AG08395 (cell line): ENCODE data around the gene STRIT1.
"Not testable (repeated sequence)": the region's sequence is repeated elsewhere in the genome, so short reads cannot be mapped to it uniquely, and the experiment has no call there.

ENCODE experiments used
- DNase-seq: peaks from one replicate; pipeline ENCODE4 v3.0.0; 2012; ENCODE audit warnings: mixed read lengths, low spot score

STRIT1 gene

DNA sequence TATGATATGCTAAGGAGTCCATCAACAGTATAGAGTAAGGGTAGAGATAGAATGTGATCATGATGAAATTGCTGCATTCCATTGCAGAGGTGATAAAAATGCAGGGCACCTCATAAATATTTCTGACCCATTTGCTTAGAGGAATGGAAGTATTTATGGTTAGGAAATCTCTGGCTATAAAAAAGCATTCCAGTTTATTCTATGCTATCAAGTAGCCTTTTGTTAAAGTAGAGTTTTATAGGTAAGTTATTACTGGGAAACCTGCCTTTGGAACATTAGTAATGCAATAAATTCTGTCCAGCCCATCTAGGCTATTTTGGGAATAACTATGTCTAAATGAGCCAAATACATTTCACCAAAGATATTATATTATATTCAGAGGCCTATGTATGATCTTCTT is 19.8 kb upstream of the STRIT1 start:
- no peak for DNase-seq

DNA sequence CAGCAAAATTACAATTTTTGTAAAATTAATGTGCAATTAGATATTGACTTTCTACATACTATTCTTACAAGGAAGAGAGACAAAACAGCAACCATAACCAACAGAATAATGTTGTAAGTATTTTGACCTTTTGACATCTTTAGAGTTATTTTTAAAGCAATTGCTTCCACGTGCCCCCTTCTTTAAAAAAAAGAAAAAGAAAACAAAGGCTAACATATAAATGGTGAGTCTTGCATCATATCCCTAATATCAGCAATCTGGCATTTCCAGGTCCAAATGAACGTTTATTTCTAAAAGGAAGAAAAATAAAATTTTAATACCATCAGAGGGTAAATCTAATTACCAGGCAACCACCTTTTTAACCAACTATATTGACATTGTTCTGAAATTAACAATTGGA is 19.3 kb upstream of the STRIT1 start:
- no peak for DNase-seq

DNA sequence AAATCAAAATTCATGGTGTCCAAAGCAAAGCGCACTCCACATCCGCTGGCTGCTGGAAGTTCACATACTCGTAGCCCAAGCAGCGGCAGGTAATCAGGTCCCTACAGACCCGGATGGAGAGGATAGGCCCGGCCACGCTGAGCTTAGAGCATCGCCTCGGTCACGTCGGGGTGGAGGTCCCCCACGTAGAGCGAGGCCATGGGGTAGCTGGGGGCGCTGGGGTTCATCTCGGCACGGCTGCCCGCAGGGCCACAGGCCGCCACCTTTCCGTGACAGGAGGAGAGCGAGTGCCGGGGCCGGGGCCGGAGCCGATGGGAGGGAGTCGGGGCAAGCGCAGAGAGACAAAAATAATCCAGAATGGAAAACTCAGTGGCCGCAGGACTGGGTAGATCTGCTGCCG is 16.1 kb upstream of the STRIT1 start:
- no peak for DNase-seq

DNA sequence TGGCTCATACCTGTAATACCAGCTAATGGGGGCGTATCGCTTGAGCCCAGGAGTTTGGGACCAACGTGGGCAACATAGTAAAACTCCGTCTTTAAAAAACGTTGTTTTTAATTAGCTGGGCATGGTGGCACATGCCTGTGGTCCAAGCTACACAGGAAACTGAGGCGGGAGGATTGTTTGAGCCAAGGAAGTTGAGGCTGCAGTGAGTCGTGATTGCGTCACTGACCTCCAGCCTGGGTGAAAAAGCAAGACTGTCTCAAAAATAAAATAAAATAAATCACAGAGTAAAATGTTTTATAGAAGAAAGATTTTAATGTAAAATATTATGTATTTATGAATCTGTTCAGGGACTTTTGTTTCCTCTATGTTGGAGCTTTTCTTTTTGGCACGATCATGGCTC is 15.3 kb upstream of the STRIT1 start:
- no peak for DNase-seq

DNA sequence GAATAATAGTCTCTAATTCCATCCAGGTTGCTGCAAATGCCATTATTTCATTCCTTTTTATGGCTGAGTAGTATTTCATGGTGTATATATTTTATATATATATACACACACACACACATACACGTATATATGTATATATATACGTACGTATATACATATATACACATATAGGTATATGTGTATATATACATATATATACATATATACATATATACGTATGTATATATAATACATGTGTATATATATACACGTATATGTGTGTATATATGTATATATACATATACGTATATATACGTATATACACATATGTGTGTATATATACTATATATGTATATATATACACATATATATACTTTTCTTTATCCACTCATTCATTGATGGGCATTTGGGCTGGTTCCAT is 13.7 kb upstream of the STRIT1 start:
- DNase-seq = no peak

DNA sequence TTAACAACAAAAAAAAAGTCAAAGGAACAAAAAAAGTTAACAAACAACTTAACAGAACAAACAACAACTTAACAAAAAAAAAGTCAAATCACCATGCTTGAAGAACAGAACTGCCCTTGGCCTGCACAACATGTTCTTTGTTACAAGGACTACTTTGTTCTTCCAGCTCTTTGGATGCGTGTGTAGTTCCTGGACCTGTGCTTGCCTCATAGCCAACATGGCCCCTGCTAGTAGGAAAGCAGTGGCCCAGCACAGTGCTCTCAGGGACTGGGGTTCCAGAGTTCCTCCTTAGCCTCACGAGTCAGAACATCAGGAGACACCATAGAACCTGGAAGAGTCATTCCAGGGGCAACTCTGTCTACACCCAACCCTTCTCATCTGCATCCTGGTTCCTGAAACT is 10.9 kb upstream of the STRIT1 start:
- no peak for DNase-seq

DNA sequence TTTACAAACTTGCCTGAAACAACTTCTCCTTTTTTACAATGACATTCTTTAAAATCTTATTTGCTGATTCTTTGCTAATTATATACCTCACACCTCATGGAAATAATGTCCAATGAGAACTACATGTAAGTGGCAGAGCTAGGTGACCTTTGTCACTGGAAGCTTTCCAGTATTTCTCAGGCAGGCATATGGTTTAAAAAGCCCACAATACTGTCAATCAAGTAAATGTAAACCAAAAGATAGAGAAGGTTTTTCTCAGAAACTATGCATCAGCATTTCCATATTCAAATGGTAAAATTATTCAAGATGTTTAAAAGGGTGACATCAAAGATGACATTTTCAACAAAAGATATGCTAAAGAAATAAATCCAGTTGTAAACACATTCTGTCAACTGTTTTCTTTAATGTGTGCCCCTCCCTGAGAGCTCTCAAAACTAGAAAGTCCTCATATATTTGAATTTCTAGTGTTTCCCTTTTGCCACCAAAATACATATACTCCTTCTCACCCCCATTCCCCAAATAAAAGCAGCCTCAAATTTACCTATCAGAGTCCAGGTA is 10.1 kb upstream of the STRIT1 start:
- no peak for DNase-seq

DNA sequence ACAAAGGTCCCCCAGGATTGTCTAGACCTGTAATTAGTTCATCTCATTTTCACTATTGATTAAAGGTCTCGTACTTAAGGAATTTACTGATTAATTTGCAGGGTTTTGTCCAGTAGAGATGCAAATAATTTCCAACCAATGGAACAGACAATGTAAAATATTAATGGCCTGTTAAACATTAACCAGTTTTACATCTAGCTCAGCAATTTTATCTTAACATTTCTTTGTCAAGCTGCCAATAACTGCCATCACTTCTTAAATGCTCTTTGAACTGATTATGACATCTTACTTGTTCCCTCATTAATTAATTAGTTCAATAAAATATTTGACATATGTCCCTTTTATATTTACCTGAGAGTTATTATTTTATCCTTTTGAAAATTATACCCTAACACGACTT is 9.4 kb upstream of the STRIT1 start:
- DNase-seq = no peak

DNA sequence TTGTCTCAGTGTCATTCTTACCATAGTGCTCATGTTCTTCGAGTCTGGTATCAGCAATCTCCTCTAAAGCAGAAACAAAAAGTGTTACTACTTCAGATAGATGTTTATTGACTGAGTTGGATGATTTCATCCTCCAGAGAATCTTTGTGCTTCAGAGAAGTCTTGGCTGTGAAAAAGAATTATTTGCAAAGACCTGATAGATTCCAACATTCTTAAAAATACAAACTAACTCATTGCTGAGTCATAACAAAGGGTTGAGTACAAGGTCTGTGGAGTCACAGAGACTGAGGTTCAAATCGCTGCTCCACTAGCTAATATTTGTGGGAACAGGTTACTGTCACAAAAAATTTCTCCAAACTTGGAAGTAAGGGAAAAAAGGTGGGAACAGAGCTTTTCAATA is 9.0 kb upstream of the STRIT1 start:
- peak; percentile 42 for DNase-seq

DNA sequence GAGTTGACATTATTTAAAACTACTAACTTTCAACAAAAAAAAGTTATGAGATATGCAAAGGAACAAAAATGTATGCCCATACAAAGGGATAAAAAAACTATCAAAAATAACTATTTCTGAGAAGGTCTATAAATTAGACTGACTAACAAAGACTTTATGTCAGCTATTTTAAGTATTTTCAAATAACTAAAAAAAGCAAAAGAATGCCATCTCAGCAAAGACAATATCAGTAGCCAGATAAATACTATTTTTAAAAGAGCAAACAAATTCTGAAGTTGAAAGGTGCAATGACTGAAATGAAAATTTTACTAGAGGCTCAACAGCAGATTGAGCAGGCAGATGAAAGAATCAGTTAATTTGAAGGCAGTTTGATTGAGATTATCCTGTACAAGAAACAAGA is 3.6 kb upstream of the STRIT1 start:
- no peak for DNase-seq

DNA sequence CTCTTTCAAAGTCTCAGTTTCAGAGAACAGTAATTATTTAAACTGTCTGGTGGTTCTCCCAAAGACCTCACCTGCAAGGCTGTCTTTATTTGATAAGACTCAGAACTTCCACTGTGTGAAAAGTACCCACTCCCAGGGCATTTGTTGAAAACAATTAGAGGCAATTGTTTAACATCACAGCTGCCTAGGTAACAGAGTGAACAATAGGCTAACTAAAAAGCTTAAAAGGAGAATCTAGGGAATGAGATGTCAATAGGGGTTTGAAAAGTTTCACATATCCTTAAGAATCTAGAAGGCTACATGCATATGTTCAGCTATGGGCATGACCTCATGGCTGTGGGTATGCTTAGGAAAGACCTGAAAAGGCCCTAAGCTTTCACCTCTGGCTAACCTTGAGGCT is 2.9 kb upstream of the STRIT1 start:
- no peak for DNase-seq

DNA sequence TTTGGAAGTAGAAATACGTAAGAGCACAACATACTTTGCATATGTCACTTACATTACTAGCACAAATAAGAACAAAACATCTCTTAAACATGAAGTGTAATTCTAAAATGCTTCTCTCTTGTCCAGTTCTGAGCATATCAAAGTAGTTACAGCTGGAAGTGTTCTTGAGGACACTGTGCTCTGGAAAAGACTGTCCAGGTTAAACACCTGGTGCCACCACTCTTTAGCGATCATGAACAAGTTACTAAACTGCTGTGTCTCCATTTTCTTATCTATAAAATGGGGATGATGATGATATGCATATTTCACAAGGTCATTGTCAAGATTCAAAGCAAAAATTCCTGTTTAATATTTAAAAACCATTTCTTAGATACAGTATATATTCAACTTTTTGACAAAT is 790 bp downstream of the STRIT1 start:
- DNase-seq = no peak

DNA sequence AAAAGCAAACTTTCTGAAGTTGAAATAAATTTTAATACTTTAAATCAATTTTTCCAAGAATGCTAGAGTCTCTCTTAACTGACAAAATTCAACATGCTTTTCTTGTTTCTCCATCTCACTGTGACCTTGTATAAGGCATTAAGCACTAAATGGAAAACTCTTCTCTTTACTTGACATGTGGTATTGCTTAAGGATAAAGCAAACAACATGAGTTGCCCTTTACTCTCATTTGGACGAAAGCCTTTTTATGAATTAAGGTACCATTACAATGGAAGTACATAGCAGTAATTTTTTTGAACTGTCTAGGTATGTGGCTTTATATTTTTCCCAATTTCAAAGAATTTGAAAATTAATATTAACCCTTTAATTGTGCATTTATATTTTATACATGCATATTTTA is 1.4 kb downstream of the STRIT1 start:
- DNase-seq = peak; percentile 10

DNA sequence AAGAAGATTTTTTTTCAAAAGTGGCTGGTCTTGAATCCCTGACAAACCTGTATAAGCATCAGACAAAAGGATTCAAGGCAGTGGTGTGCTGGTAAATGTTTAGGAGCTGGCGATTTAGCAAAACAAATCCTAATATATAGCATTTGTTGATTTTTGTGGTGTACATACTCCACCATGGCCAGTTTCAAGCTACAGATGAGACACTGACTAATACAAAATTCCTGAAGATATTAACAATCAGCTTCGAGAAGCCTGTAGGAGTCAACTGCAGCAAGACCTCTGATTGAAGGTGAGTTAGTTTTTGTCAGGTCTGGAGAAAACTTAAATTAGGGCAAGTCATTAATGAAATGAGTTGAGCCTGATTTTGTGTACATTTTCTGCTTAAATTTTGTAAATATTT is 6.7 kb downstream of the STRIT1 start:
- no peak for DNase-seq

DNA sequence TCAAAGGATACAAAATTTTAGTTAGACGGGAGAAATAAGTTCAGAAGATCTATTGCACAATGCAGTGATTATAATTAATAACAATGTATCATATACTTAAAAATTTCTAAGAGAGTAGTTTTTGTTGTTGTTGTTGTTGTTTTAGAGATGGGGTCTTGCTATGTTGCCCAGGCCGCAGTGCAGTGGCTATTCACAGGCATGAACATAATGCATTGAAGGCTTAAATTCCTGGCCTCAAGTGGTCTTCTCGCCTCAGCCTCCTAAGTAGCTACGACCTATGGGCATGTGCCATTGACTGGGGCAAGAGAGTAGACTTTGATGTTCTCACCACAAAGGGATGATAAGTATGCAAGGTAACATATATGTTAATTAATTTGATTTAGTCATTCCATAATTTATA is 7.5 kb downstream of the STRIT1 start:
- DNase-seq = no peak

DNA sequence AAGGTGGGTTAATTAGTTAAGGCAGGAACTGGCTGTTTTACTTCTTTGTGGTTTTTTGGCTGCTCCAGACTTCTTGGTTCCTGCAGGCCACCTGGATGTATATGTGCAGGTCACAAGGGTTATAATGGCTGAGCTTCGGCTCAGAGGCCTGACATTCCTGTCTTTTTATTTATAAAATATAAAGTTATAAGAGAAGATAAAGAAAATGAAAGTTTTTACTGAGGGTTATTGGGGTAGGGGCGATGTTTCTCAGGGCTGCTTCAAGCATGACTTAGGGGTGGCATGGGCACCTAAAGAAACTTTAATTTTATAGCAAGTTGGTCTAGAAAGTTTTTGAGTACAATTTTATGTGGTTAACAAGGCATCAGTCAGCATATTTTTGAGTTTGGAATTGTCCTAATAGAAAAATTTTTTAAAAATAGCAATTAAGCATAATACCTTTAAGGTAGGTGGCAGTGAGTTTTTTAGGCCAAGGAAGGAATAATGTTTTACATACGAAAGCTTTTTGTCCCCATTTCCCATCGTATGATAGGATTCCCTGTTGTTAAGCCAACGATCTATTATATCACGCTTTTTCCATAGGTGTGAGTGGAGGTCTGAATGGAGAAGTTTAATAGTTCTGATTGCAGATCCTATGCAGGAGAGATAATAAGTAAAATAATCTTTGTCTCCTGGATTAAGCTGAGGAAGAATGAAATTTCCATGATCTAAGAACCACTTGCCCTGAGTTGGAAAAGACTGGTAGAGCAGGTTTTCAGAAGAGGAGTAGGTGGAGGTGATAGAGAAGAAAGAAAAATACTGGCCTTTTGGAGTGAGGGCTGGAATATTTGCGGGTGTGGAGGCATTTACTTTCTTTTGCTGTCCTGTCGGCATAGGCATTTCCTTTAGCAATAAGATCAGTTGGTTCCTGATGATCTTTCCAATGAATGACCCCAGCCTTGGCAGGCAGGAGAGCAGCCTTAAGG is 10.1 kb downstream of the STRIT1 start:
- no peak for DNase-seq

DNA sequence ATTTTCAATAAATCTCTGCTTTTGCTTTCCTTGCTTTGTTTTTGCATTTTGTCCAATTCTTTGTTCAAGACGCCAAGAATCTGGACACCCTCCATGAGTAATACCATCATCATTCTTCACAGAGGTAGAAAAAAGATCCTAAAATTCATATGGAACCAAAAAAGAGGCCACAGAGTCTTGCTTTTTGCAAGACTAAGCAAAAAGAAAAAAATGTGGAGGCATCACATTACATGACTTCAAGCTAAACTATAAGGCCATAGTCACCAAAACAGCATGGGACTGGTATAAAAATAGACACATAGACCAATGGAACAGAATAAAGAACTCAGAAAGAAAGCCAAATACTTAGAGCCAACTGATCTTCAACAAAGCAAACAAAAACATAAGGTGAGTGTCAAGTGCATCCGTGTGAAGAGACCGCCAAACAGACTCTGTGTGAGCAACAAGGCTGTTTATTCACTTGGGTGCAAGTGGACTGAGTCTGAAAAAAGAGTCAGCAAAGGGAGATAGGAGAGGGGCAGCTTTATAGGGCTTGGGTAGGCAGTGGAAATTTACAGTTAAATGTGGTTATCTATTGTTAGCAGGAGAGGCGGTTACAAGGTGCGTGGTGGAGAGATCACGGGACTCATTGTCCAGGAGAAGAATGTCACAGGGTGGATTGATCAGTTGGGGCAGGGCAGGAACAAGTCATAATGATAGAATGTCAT is 10.9 kb downstream of the STRIT1 start:
- DNase-seq = peak; percentile 7

DNA sequence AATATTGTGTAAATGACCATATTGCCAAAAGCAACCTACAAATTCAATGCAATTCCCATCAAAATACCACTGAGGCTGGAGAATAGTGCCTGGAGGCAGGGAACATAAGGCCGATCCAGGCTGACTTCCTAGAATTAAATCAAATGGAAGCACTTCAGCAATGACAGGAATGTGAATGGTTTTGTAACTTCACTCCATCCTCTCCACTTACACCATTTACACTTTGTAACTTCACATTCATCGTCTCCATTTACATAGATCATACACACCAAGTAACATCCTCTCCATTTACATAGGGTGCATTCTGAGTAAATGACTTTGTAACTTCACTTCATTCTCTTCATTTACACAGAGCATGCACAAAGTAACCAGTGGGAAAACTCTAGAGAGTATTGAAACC is 11.6 kb downstream of the STRIT1 start:
- no peak for DNase-seq

DNA sequence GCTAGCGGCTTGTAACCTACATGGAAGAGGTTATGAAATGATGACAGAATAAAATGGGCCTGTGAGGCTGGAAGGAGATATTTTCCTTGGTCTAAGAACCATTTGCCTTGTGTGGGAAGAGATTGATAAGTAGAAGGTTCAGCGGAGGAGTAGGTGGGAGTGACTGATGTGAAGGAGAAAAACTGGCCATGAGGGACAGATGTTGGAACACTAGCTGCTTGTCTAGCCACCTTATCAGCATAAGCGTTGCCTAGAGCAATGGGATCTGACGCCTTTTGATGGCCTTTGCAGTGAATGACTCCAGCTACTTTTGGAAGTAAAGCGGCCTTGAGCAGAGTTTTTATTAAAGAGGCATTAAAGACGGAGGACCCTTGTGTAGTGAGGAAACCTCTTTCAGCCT is 17.4 kb downstream of the STRIT1 start:
- not testable (repeated sequence) for DNase-seq

DNA sequence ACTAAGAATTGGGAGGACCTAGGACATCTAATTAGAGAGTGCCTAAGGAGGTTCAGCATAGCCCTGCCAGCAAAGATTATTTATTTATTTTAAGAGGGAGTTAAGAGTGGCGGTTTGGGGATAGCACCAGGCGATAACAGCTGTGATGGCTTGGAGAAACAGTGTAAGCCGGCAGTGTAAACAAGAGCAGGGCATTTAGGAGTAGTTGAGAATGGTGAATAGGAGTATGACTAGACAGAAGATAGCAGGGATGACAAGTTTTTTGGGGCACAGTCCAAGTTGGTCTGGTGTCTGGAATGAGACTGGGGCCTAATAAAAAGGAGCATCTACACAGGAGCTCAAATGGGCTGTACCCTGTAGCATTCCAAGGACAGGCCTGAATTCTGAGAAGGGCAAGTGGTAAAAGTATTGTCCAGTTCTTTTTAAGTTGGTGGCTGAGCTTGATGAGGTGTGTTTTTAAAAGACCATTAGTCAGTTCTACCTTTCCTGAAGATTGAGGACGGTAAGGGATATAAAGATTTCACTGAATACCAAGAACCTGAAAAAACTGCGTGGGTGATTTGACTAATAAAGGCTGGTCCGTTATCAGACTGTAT is 18.2 kb downstream of the STRIT1 start:
- DNase-seq = not testable (repeated sequence)

DNA sequence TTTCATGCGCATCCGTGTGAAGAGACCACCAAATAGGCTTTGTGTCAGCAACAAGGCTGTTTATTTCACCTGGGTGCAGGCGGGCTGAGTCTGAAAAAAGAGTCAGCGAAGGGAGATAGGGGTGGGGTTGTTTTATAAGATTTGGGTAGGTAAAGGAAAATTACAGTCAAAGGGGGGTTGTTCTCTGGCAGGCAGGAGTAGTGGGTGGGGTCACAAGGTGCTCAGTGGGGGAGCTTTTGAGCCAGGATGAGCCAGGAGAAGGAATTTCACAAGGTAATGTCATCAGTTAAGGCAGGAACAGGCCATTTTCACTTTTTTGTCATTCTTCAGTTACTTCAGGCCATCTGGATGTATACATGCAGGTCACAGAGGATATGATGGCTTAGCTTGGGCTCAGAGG is 19.0 kb downstream of the STRIT1 start:
- not testable (repeated sequence) for DNase-seq

DNA sequence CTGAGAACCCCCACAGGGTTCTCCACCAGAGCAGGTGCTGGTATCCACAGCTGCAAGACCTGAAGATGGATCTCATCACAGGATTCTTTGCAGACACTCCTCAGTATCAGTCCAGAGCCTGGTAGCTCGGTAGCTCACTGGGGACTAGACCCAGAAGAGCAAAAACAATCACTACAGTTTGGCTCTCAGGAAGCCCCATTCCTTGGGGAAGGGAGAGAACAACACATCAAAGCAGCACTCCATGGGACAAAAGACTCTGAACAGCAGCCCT is 22.2 kb downstream of the STRIT1 start:
- DNase-seq = no peak
